Stimulated activated CD4-positive, alpha-beta T cell treated with anti-CD3 and anti-CD28 coated beads, Interleukin-12 subunit alpha, Interleukin-12 subunit beta, amount 100 ng/mL, for 48 hours (primary cell): ENCODE measurements around the gene SPAG9.
"Not testable (repeated sequence)": the region's sequence is repeated elsewhere in the genome, so short reads cannot be mapped to it uniquely, and the experiment has no call there.

Source experiments
- DNase-seq, 3 donors: peaks; one replicate each; pipeline ENCODE4 v3.0.0-alpha.2; 2020; ENCODE audit warnings: low read depth in 2 of 3, low spot score in 1 of 3

SPAG9 gene

GRCh38 chr17:51133365-51133764, 12.7 kb upstream of the SPAG9 start:
- DNase-seq, result no peak

- DNase-seq, result no peak
These were observed 12.3 kb upstream of the SPAG9 start for GRCh38 chr17:51132964-51133319.

DNA sequence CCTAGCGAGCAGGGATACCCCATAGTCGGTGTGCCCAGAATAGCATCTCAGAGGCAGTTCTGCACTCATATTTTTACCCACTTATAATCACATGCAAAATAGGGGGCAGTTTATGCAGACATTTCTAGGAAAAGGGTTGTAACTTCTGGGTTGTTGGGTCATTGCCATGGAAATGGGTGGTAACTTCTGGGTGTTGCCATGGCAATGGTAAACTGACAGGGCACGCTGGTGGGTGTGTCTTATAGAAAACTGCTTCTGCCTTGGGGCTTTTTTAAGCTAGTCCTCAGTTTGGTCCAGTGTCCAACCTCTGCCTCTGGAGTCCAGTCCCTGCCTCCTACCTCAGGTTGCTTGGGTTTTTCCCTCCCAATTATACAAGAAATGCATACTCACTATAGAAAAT, 7.4 kb upstream of the SPAG9 start:
- DNase-seq, result no peak

- DNase-seq, result no peak
These were observed 4.2 kb upstream of the SPAG9 start for GRCh38 chr17:51124640-51125503.

DNA sequence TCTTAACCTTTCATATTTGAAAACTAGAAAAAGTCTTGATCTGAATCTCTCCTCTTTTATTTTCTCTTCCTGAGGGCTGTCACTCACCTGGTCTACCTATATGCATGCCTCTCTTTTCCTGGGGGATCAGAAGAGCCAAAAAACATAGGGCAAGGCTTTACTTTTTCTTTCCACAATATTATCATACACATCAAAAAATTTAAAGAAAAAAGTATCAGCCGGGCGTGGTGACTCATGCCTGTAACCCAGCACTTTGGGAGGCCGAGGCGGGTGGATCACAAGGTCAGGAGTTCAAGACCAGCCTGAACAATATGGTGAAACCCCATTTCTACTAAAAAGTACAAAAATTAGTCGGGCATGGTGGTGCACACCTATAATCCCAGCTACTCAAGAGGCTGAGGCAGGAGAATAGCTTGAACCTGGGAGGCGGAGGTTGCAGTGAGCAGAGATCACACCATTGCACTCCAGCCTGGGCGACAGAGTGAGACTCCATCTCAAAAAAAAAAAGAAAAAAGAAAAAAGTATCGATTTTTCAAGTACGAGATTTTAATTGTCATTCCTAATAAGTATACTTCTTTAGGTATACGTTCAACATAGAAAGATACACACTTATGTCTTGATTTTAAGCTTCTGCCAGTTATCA, 1.9 kb upstream of the SPAG9 start:
- DNase-seq, result not testable (repeated sequence)

- peak; percentile 88 to 89 (median 88) for DNase-seq
These were observed 1.2 kb upstream of the SPAG9 start for GRCh38 chr17:51121620-51122472.

DNA sequence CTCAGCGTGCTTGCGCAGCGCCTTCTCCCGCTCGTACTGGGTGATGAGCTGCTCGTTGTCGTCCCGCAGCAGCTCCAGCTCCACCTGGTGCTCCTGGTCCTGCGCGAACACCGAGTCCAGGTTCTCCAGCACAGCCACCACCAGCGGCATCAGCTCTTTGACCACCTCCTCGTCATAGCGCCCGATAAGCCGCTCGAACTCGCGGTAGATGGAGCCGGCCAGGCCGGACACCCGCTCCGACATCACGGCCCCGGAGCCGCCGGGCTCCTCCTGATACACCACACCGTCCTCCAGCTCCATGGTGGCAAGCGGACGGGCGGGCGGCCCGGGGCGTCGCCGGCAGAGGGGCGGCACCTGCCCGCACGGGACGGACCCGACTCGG, 320 bp downstream of the SPAG9 start:
- peak in 1 of 3 donors; percentile 35 for DNase-seq

GRCh38 chr17:51119415-51120356, 982 bp downstream of the SPAG9 start:
- DNase-seq, result no peak

GRCh38 chr17:51118330-51119195, 2.1 kb downstream of the SPAG9 start:
- DNase-seq, result no peak

DNA sequence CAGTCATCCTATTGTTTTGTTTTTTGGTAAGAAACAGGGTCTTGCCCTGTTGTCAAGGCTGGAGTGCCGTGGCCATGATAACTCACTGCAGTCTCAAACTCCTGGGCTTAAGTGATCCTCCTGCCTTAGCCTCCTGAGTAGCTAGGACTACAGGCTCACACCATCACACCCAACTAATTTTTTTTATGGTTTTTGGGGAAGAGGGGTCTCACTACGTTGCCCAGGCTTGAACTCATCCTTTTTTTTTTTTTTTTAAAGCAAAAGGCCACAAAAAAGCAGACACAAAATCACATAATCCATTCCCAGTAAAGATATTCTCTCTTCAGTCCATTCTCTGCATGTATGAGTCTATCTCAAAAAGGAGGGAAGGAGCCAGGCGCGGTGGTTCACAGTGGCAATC, 5.5 kb downstream of the SPAG9 start:
- no peak for DNase-seq

GRCh38 chr17:51112303-51113222, 8.1 kb downstream of the SPAG9 start:
- not testable (repeated sequence) for DNase-seq

DNA sequence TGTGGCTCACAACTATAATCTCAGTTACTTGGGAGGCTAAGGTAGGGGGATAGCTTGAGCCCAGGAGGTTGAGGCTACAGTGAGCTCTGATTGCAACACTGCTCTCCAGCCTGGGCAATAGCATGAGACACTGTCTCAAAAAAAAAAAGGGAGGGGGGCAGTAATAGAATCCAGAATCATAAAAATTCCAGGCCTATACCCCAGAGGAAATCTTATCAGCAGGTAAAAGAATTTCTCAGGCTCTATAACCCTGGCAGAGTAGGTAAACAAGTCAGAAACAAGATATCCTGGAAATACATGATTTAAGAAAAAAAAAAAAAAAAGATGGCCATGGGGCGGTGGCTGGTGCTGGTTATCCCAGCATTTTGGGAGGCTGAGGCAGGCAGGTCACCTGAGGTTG, 12.9 kb downstream of the SPAG9 start:
- no peak for DNase-seq

DNA sequence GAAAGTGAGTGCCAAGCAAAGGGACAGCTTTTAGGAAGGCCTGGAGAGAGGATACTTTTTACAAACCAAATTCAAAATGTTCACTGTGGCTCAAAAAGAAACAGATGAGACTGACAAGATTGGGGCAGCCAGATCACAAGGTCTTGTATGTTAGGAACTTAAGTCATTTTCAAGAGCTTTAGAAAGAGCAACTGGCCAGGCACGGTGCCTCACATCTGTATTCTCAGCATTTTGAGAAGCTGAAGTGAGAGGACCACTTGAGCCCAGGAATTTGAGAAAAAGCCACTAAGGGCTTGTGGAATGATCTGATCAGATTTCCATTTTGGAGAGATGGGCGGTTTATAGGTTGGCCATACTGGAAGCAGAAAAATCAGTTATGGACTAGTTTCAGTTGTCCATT, 17.2 kb downstream of the SPAG9 start:
- DNase-seq, result no peak

DNA sequence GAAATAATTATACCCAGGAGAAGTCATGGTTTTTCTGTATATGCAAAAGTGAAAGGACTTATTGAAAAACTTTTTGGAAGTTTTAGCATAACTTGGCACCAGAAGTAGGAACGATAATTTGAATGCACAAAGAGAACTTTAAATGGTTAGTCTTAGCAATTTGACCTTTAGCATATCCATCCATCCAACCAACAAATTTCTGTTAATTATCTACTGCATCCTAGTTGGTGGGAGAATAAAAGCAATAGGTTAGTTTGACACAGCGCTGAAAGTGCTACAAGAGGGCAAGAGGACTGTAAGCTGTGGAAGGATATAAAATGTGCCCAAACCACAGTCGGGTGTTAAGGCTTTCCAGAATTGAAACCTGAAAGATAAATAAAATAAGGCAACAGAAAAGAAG, 17.6 kb downstream of the SPAG9 start:
- no peak for DNase-seq

GRCh38 chr17:51097708-51098446, 22.8 kb downstream of the SPAG9 start:
- DNase-seq, result no peak

DNA sequence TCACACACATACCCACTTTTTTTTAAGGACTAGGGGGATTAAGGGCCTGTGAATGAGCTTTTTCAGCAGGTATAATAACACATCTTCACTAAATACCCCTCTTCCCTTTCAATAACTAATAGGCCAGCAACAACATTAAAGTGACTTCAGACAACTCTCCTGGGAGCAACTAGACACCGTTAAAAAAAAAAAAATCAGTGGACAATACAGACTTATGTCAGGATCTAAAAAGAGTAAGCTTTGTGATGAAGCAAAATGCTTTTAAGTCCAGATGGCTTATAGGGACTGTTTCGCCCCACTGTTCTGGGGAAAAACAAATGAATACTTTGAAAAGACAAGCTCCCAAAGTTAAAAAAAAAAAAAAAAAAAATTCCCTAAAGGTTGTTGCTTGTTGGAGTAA, 29.0 kb downstream of the SPAG9 start:
- DNase-seq, result no peak

DNA sequence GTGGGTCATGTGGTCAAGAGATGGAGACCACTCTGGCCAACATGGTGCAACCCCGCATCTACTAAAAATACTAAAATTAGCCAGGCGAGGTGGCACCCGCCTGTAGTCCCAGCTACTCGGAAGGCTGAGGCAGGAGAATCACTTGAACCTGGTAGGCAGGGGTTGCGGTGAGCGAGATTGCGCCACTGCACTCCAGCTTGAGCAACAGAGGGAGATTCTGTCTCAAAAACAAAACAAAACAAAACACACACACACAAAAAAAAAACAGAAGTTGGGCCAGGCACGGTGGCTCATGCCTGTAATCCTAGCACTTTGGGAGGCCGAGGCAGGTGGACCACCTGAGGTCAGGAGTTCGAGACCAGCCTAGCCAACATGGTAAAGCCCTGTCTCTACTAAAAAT, 31.8 kb downstream of the SPAG9 start:
- DNase-seq, result not testable (repeated sequence)

GRCh38 chr17:51088287-51088686, 32.4 kb downstream of the SPAG9 start:
- DNase-seq, result no peak
